Muscle of back (tissue), 10 donors: ENCODE measurements around the gene MRPS14. TPM values are rescaled to one million over a fixed set of nuclear protein-coding genes. Genes with fewer than 3 reads are reported as not detected.

Experiments
- polyA plus RNA-seq, 10 donors: library from polyadenylated mRNA; unstranded; fragments of 120-200 nt; gene quantifications; one replicate each; pipeline ENCODE4 v1.2.1, GENCODE V29; 2013; ENCODE audit not compliant: insufficient read length in 10 of 10

Gene MRPS14
- polyA plus RNA-seq, 10 donors, result 23.9 to 30.8 (median 25.7) TPM

Other genes with a start within 250 kb of the MRPS14 start
- gene CACYBP, start 23.5 kb downstream of the MRPS14 start, polyA plus RNA-seq, result 100 to 1,000 TPM in 7 of 10 donors, 10 to 100 TPM in 3; 87.7 to 112 (median 104) TPM
- gene TNN, start 44.4 kb upstream of the MRPS14 start, polyA plus RNA-seq, result 1 to 10 TPM; 3.1 to 6.3 (median 5.1) TPM
- 10 to 100 TPM; 11.6 to 21.5 (median 15.8) TPM for gene KIAA0040, start 169.4 kb upstream of the MRPS14 start, polyA plus RNA-seq